GM06990 (cell line): Measurements from ENCODE around the gene ERLIN1.
A peak's percentile ranks its signal among the peaks of the same experiment; 100 is the strongest.

Experiments
- DNase-seq: peaks from one replicate; pipeline ENCODE4 v3.0.0-alpha.2; 2011; ENCODE audit not compliant: insufficient read length; ENCODE audit errors: extremely low read depth
- H3K27me3 ChIP-seq: replicated peaks from 2 replicates; pipeline ENCODE4 v1.6.0; 2011; ENCODE audit warnings: low read length; ENCODE audit not compliant: control insufficient read depth, insufficient read depth
- H3K36me3 ChIP-seq: 2 replicates; pipeline ENCODE4 v1.5.1; 2011; ENCODE audit warnings: low read length; ENCODE audit not compliant: control insufficient read depth, insufficient read depth
- H3K4me3 ChIP-seq: replicated peaks from 2 replicates; pipeline ENCODE4 v1.5.1; 2011; ENCODE audit warnings: low read depth, mild to moderate bottlenecking, control low read depth, low read length
- TF ChIP-seq, protein P1 (sequence below): IDR thresholded peaks from 2 replicates; pipeline ENCODE4 v1.5.1; 2011; ENCODE audit warnings: low read length, control low read depth, mild to moderate bottlenecking, inconsistent platforms; ENCODE audit not compliant: insufficient read depth, poor library complexity, severe bottlenecking

The ERLIN1 gene

DNA sequence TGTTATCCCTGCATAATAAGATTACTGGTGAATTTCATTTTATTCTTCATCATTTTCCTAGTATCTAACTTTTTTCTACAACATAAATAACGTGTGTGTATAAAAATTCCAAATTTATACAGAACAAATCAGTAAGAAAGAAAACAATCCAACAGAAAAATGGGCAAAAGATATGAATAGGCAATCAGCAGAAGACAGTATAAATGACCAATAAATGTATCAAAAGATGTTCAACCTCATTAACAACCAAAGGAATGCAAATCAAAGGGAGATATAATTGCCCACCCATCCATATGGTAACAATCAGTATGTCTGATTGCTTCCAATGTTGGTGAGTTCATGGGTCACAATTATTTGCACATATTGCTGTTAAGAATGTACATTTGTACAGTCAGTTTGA lies 13.5 kb downstream of the ERLIN1 start:
- Histone ChIP-seq H3K27me3 (no peaks in the 10 kb centered on the region), H3K36me3 (no peaks in the 10 kb centered on the region; the same call in 1 of the 2 replicates), H3K4me3 (no peak overlapping the region)
- TF ChIP-seq, protein P1, sequence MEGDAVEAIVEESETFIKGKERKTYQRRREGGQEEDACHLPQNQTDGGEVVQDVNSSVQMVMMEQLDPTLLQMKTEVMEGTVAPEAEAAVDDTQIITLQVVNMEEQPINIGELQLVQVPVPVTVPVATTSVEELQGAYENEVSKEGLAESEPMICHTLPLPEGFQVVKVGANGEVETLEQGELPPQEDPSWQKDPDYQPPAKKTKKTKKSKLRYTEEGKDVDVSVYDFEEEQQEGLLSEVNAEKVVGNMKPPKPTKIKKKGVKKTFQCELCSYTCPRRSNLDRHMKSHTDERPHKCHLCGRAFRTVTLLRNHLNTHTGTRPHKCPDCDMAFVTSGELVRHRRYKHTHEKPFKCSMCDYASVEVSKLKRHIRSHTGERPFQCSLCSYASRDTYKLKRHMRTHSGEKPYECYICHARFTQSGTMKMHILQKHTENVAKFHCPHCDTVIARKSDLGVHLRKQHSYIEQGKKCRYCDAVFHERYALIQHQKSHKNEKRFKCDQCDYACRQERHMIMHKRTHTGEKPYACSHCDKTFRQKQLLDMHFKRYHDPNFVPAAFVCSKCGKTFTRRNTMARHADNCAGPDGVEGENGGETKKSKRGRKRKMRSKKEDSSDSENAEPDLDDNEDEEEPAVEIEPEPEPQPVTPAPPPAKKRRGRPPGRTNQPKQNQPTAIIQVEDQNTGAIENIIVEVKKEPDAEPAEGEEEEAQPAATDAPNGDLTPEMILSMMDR, result no peak
- DNase-seq, result no peak

DNA sequence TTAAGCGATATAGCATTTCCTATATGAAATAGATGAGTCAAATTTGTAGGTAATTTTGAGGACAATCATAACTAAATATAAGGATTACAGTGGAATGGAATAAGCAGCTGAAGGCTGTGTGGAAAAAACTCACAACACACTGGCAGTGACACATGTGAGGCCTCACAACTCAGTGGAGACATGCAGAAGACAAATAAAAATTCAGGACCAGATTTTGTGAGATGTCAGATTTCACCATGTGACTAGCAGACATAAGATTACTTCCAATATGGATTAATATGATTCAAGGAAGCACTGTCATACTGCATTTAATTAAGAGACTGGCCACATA lies 17.6 kb downstream of the ERLIN1 start:
- TF ChIP-seq, protein P1, result no peak
- no peak overlapping the region for H3K4me3 ChIP-seq
- no peaks in the 10 kb centered on the region for H3K27me3 ChIP-seq
- no peaks in the 10 kb centered on the region for H3K36me3 ChIP-seq
- DNase-seq, result no peak

DNA sequence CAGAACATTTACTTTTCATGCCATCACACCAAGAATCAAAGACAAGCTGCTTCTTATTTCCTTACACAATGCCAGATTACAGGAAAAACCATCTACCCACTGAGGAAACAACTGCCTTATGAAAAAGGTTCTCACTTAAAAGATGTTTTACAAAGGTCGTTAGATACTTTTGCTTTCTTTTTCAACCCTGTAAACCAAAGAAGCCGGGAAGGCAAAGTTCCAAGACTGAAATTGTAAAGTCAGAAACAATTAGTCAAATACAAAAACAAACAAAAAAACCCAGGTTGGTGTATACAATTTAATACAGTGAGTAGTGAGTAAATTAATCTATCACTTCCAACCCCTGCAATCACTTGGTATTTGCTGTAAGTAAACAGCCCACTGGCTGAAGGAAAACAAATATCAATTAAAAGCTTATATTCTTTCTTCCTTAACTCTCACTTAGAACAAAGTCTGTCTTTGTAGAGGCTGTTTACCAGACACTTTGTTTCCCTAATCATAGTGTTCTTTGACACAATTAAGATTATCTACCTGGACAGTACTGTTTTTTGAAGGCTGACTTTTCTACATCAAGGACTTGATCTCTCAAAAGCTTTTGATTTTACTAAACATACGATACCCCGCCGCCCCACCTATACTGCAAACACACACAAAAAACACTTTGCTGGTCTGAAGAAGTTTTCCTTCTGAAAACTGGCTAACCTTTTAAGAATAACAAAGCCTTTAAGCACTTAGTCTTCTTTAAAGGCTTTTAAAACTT lies 18.1 kb downstream of the ERLIN1 start:
- no peak for DNase-seq
- Histone ChIP-seq H3K36me3 (no peaks in the 10 kb centered on the region), H3K27me3 (no peaks in the 10 kb centered on the region), H3K4me3 (peak overlapping the region; percentile 30)
- TF ChIP-seq, protein P1, result no peak

DNA sequence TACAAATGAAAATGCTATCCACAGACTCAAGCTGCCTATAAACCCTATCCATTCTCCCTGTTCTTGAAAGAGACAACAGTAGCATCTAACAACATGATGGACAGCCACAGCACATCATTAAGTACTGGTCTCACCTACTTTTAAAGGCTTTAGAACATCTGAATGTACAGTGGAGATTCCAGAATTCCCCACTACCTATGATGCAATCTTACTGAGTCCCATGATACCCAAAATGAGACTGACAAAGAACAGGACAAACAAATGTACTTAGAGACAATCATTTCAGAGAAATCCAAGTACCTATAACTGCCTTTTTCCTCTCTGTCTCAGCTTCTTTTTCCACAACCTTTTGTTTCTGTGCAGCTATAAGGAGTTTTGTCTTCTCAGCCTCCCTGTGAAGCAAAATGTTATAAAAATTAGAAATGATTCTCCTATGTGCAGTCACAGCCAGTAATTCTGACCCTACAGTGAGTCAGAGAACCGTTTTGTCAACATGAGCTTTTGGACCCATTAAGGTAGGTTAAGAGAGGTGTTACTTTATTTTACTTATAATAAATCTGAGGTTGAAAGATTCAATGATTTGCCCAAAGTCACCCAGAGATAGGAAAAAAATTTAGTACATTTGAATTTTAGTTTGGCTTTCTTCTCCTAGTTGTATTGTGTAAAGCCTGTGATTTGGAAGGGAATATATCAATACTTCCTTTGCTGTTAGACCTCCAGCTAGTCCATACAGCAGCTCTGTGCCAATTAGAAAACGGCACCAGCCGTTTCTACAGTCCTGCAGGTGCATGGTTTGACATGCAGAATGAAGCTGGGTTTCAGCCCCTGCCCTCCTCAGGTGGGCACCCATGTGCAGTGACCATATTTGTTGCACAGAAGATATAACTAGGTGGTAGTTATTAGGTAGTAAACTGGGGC lies 21.9 kb downstream of the ERLIN1 start:
- H3K27me3 ChIP-seq, result no peaks in the 10 kb centered on the region
- H3K36me3 ChIP-seq, result no peaks in the 10 kb centered on the region
- TF ChIP-seq, protein P1, result no peak
- no peak for DNase-seq
- no peak overlapping the region for H3K4me3 ChIP-seq

DNA sequence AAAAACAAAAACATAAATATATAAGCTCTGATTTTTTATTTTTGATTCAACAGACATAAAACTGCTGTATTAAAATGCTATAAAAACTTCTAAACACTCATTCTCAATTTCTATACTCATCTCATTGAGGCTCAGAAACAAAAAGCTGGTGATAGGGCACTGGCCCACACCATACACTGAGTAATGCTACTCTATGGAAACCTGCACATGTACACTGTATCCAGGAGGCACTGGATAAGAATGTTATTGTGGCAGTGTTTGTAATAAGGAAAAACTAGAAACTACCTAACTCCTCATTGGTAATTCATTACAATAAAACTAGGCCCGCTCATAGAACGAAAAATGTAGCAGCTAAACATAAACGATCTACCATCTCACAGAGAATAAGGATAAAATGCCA lies 23.1 kb downstream of the ERLIN1 start:
- TF ChIP-seq, protein P1, result no peak
- no peak overlapping the region for H3K4me3 ChIP-seq
- DNase-seq, result no peak
- no peaks in the 10 kb centered on the region for H3K27me3 ChIP-seq
- no peaks in the 10 kb centered on the region for H3K36me3 ChIP-seq
